Heart left ventricle (tissue), 13 donors: Measurements from ENCODE around the gene TAF5L.

Experiments
- CTCF ChIP-seq, 12 donors: fragments of 200-600 bp; sonication (generic) in 4 of 12; IDR thresholded peaks; one replicate each; pipeline versions ENCODE4 v1.5.0 to v1.8.0; 2018 to 2022; ENCODE audit warnings: antibody characterized with exemption in 12 of 12, mild to moderate bottlenecking in 5 of 12
- POLR2A ChIP-seq, 2 donors: fragments of 450-650 bp; IDR thresholded peaks; one replicate each; pipeline ENCODE4 v1.6.1; 2017; ENCODE audit warnings: antibody characterized with exemption in 2 of 2, mild to moderate bottlenecking in 2 of 2, moderate library complexity in 2 of 2
- donor health status: ischemic (EF 13 %, LVEDD 7.1; RV severe dilation, severe dysfunction).
- donor health status: DM: no; HTN: yes; CAD: no.
- donor health status: DM: no; HTN: no; CAD: no.
- donor health status: ischemic (EF 25% LVEDD 6.9; RV normal size, moderate dysfunction).
- donor health status: ischemic (EF 25% LVEDD 5.7; RV mildly dilated, moderate dysfunction).
- donor health status: ischemic (EF 35%, LVEDD 5.7; RV mildly dilated, moderate dysfunction).
- donor health status: nonischemic (EF 11% LVEDD 7.7; RV severe dilation, severe dysfunction).
- donor health status: DM: yes; HTN: yes; CAD: no.
- donor health status: PGD.
- donor health status: ischemic (EF 29% LVEDD 5.4; RV normal size, mild dysfunction).
- donor health status: nonischemic (EF 23%, LVEDD 6.1; RV moderate dilation, normal function).

- TF ChIP-seq CTCF (IDR thresholded peaks at IDR 0.05) (no peak), POLR2A (IDR thresholded peaks at IDR 0.05) (no peak)
These were observed 22.4 kb downstream of the TAF5L start for GRCh38 chr1:229603371-229604005.
